HepG2 (cell line): ENCODE measurements around the gene BATF. TPM values are rescaled to one million over a fixed set of nuclear protein-coding genes. Genes with fewer than 3 reads are reported as not detected.

Experiments used
- ATAC-seq: fragments of 200-7000 bp; cut with Tn5 transposase; 3 replicates; pipeline ENCODE4 v1.9.1; 2020; ENCODE audit warnings: mild to moderate bottlenecking, moderate library complexity
- BruUV-seq: library from RNA; stranded (reverse); fragments of 400-500 nt; replicated peaks from 2 replicates; lab custom pipeline; 2021; lab: Mats Ljungman, UMichigan
- CTCF ChIA-PET: fragments of 300-600 bp; formaldehyde crosslinking; extraction: SDS; loops from one replicate; lab custom pipeline; 2021; ENCODE audit warnings: low total read pairs, inconsistent platforms, low intra/inter-chr PET ratio; lab: Yijun Ruan, JAX
- POLR2A ChIA-PET: fragments of 350-600 bp; sonication (Branson Sonifier 250); formaldehyde crosslinking; loops from one replicate; lab custom pipeline; 2020; ENCODE audit warnings: antibody characterized with exemption, inconsistent platforms; lab: Yijun Ruan, JAX
- DNase-seq: peaks from one replicate; pipeline ENCODE4 v3.0.0-alpha.2; 2015; ENCODE audit warnings: low spot score
- FAIRE-seq: peaks from 3 replicates; lab custom pipeline; 2011; peaks lifted over from hg19 to GRCh38; lab: Jason Lieb, UNC
- H2AFZ ChIP-seq: one replicate; pipeline ENCODE4 v1.6.1; 2011; ENCODE audit warnings: low read length, inconsistent platforms
- H3K27ac ChIP-seq: fragments of 300-600 bp; 3 replicates; pipeline ENCODE4 v1.8.0; 2011; ENCODE audit warnings: mixed run types, mild to moderate bottlenecking, mixed read lengths, low read length, inconsistent platforms; ENCODE audit not compliant: insufficient read depth; ENCODE audit errors: extremely low read length
- H3K27me3 ChIP-seq, 2 experiments: fragments of 200-600 bp in 1 of 2; 2 replicates in 1 of 2; 3 replicates in 1 of 2; pipeline versions ENCODE4 v1.6.0 to v1.8.0; 2011; ENCODE audit warnings: low read length in 2 of 2, mild to moderate bottlenecking in 2 of 2, moderate library complexity in 2 of 2, inconsistent platforms in 1 of 2; ENCODE audit not compliant: insufficient read depth in 2 of 2, control insufficient read depth in 1 of 2
- H3K36me3 ChIP-seq, 2 experiments: fragments of 200-600 bp in 1 of 2; replicated peaks in 1 of 2; 2 replicates in 1 of 2; 3 replicates in 1 of 2; pipeline versions ENCODE4 v1.5.1 to v1.8.0; 2011; ENCODE audit warnings: low read length in 2 of 2, inconsistent platforms in 1 of 2; ENCODE audit not compliant: insufficient read depth in 2 of 2, control insufficient read depth in 1 of 2
- H3K4me1 ChIP-seq: 2 replicates; pipeline ENCODE4 v1.5.1; 2012; ENCODE audit warnings: low read length, inconsistent platforms; ENCODE audit not compliant: insufficient read depth
- H3K4me2 ChIP-seq: 2 replicates; pipeline ENCODE4 v1.6.0; 2011; ENCODE audit warnings: low read depth, low read length, inconsistent platforms
- H3K4me3 ChIP-seq, 3 experiments: fragments of 200-600 bp in 1 of 3; sonication (generic), shearing (Covaris generic) in 1 of 3; replicated peaks in 1 of 3; 2 replicates each; pipeline ENCODE4 v1.5.1; 2011 to 2016; ENCODE audit warnings: low read length in 3 of 3, inconsistent platforms in 2 of 3, low read depth in 2 of 3, mild to moderate bottlenecking in 2 of 3, control low read depth in 1 of 3, mixed read lengths in 1 of 3; ENCODE audit not compliant: insufficient read depth in 1 of 3
- H3K79me2 ChIP-seq: one replicate; pipeline ENCODE4 v1.6.1; 2011; ENCODE audit warnings: low read length, inconsistent platforms; ENCODE audit not compliant: insufficient read depth
- H3K9ac ChIP-seq: 2 replicates; pipeline ENCODE4 v1.6.0; 2011; ENCODE audit warnings: mild to moderate bottlenecking, low read depth, low read length, inconsistent platforms; ENCODE audit not compliant: insufficient read depth
- H3K9me3 ChIP-seq: 2 replicates; pipeline ENCODE4 v1.5.1; 2012; ENCODE audit warnings: mild to moderate bottlenecking, low read length
- H4K20me1 ChIP-seq: 2 replicates; pipeline ENCODE4 v1.6.0; 2011; ENCODE audit warnings: inconsistent platforms, mild to moderate bottlenecking, low read length, moderate library complexity; ENCODE audit not compliant: insufficient read depth
- ATF1 ChIP-seq: IDR thresholded peaks from 2 replicates; pipeline ENCODE4 v1.6.1; 2016; ENCODE audit warnings: mild to moderate bottlenecking, control low read depth
- FOXC1 ChIP-seq: sonication (generic); formaldehyde crosslinking; IDR thresholded peaks from 2 replicates; pipeline ENCODE4 v1.8.0; 2022; ENCODE audit warnings: mild to moderate bottlenecking, missing genetic modification reagents, borderline replicate concordance
- FOXP4 ChIP-seq: sonication (generic); formaldehyde crosslinking; IDR thresholded peaks from 2 replicates; pipeline ENCODE4 v1.4.0; 2020; ENCODE audit warnings: missing genetic modification reagents
- HIC2 ChIP-seq: sonication (generic); formaldehyde crosslinking; IDR thresholded peaks from 2 replicates; pipeline ENCODE4 v1.9.0; 2022; ENCODE audit warnings: low read depth, missing genetic modification reagents
- KDM2A ChIP-seq: sonication (generic); formaldehyde crosslinking; IDR thresholded peaks from 2 replicates; pipeline ENCODE4 v1.4.0; 2020; ENCODE audit warnings: low read depth, missing genetic modification reagents, borderline replicate concordance
- MEIS1 ChIP-seq: sonication (generic); formaldehyde crosslinking; IDR thresholded peaks from 2 replicates; pipeline ENCODE4 v1.9.0; 2021; ENCODE audit warnings: mild to moderate bottlenecking, missing genetic modification reagents, moderate library complexity, borderline replicate concordance
- MXD4 ChIP-seq: IDR thresholded peaks from 2 replicates; pipeline ENCODE4 v1.6.1; 2016; ENCODE audit warnings: mild to moderate bottlenecking, missing biosample characterization, missing genetic modification reagents
- MYNN ChIP-seq: sonication (generic); formaldehyde crosslinking; IDR thresholded peaks from 2 replicates; pipeline ENCODE4 v1.4.0; 2020; ENCODE audit warnings: mild to moderate bottlenecking, low read depth, missing genetic modification reagents
- POLR2G ChIP-seq: fragments of 200-400 bp; formaldehyde crosslinking; IDR thresholded peaks from 2 replicates; pipeline ENCODE4 v1.6.1; 2018; ENCODE audit warnings: mild to moderate bottlenecking, low read depth, low read length, moderate library complexity
- ZBTB42 ChIP-seq: sonication (generic); formaldehyde crosslinking; IDR thresholded peaks from 2 replicates; pipeline ENCODE4 v1.5.0; 2020; ENCODE audit warnings: mild to moderate bottlenecking, missing genetic modification reagents
- ZBTB46 ChIP-seq: sonication (generic); formaldehyde crosslinking; IDR thresholded peaks from 2 replicates; pipeline ENCODE4 v1.4.0; 2020; ENCODE audit warnings: mild to moderate bottlenecking, missing genetic modification reagents, borderline replicate concordance
- ZNF34 ChIP-seq: sonication (generic); formaldehyde crosslinking; IDR thresholded peaks from 2 replicates; pipeline ENCODE4 v1.4.0; 2020; ENCODE audit warnings: mild to moderate bottlenecking, missing genetic modification reagents, borderline replicate concordance
- ZNF451 ChIP-seq: sonication (generic); formaldehyde crosslinking; IDR thresholded peaks from 2 replicates; pipeline ENCODE4 v1.5.0; 2020; ENCODE audit warnings: mild to moderate bottlenecking, missing genetic modification reagents
- ZNF552 ChIP-seq: sonication (generic); formaldehyde crosslinking; IDR thresholded peaks from 2 replicates; pipeline ENCODE4 v1.9.0; 2022; ENCODE audit warnings: missing genetic modification reagents, mild to moderate bottlenecking, borderline replicate concordance
- ZNF605 ChIP-seq: sonication (generic); formaldehyde crosslinking; IDR thresholded peaks from 2 replicates; pipeline ENCODE4 v1.8.0; 2022; ENCODE audit warnings: mild to moderate bottlenecking, missing genetic modification reagents
- ZNF850 ChIP-seq: sonication (generic); formaldehyde crosslinking; conservative IDR thresholded peaks from 2 replicates; pipeline ENCODE4 v1.9.0; 2021; ENCODE audit warnings: mild to moderate bottlenecking, missing genetic modification reagents
- WGBS: methylation state at CpG from one replicate; pipeline ENCODE4 v1.1.6; 2017; ENCODE audit warnings: low lambda C conversion rate; 5-methylcytosine and 5-hydroxymethylcytosine counted together
- in situ Hi-C: cut with HindIII; loops from 2 replicates; pipeline ENCODE4 v1.10.0; 2017; ENCODE audit warnings: low pct_unique_long_range_greater_than_20kb; ENCODE audit not compliant: extremely low pct_ligation_motif_present
- intact Hi-C: fragments of 100-400 bp; cut with micrococcal nuclease; formaldehyde crosslinking; loops from one replicate; pipeline ENCODE4 v1.10.0; 2022; ENCODE audit not compliant: unreplicated experiment
- polyA plus RNA-seq, 8 experiments: library from polyadenylated mRNA; depleted of rRNA in 3 of 8; stranded (reverse) in 7 of 8; unstranded in 1 of 8; fragments of >200 nt; fragmentation: Illumina TruSeq in 4 of 8; extraction: Trizol in 4 of 8; gene quantifications; 2 replicates each; pipeline versions ENCODE4 v1.2.1 to v1.2.3, GENCODE V29; 2011 to 2016; ENCODE audit warnings: low read depth in 4 of 8, missing spikeins in 1 of 8, mixed read lengths in 1 of 8; ENCODE audit not compliant: insufficient read depth in 1 of 8
- total RNA-seq, 5 experiments: library from RNA; depleted of rRNA; stranded (reverse); fragments of >200 nt; fragmentation: Illumina TruSeq; extraction: Trizol; gene quantifications; 2 replicates each; pipeline ENCODE4 v1.2.3, GENCODE V29; 2016; ENCODE audit warnings: low read depth in 1 of 5

The BATF gene
- total and polyA plus RNA-seq, 2 of the 13 experiments (the other 11 are each of a cell fraction or from before 2014, with no cell fraction given): 0.22 to 0.37 TPM

- intact Hi-C loops: no loop called here
- CTCF ChIA-PET: interaction anchor here (0.8 to 2.5 kb wide), 2 partner anchors 40 to 131 kb away, joined by 3 to 20 read pairs; partner anchors contain the start of gene JDP2
- no peak for TF ChIP-seq FOXC1 (CRISPR knock-in tag)
- no peak for TF ChIP-seq KDM2A (CRISPR knock-in tag)
- TF ChIP-seq POLR2G: no peak
- no peak for TF ChIP-seq ZBTB42 (CRISPR knock-in tag)
- no peak for TF ChIP-seq MYNN
- no peak for TF ChIP-seq ZNF605 (CRISPR knock-in tag)
- TF ChIP-seq HIC2 (CRISPR knock-in tag): no peak
- TF ChIP-seq ZNF34: no peak
- no peak for TF ChIP-seq MXD4
- no peak for TF ChIP-seq ZNF850 (CRISPR knock-in tag)
- no peak for TF ChIP-seq ZNF552 (CRISPR knock-in tag)
- no peak for TF ChIP-seq ZBTB46 (CRISPR knock-in tag)
- no peak for TF ChIP-seq FOXP4 (CRISPR knock-in tag)
- no peak for TF ChIP-seq ZNF451 (CRISPR knock-in tag)
- TF ChIP-seq ATF1 (CRISPR knock-in tag): no peak
- TF ChIP-seq MEIS1 (CRISPR knock-in tag): no peak
These were observed 36.8 kb downstream of the BATF start for GRCh38 chr14:75559045-75559444.

More at GRCh38 chr14:75559045-75559444, 36.8 kb downstream of the BATF start:
- FAIRE-seq: no peak
- Histone ChIP-seq H4K20me1 (no peaks in the 10 kb centered on the region), H3K4me1 (peaks cover 7% of the 10 kb centered on the region; the same call in 1 of the 2 replicates), H3K27ac (no peak overlapping the region), H3K9me3 (no peaks in the 10 kb centered on the region; the same call in 1 of the 2 replicates), H3K27me3 (peaks cover 0 to 11% of the 10 kb centered on the region in 2 experiments; a peak in 1 of 5 replicates), H3K4me3 (no peak overlapping the region), H2AFZ (no peak overlapping the region), H3K79me2 (no peaks in the 10 kb centered on the region), H3K4me2 (no peak overlapping the region), H3K9ac (no peak overlapping the region), H3K36me3 (no peaks in the 10 kb centered on the region)
- no peak for ATAC-seq
- WGBS: 37% methylated on average over 6 of the region's 6 CpGs
- POLR2A ChIA-PET: no interaction called here
- no TSS peak for BruUV-seq
- in situ Hi-C loops: no loop called here
- DNase-seq: no peak
